HepG2 (cell line): ENCODE results near the gene GRB10. TPM values are rescaled to one million over a fixed set of nuclear protein-coding genes. Genes with fewer than 3 reads are reported as not detected.

Source experiments
- ATAC-seq: fragments of 200-7000 bp; cut with Tn5 transposase; 3 replicates; pipeline ENCODE4 v1.9.1; 2020; ENCODE audit warnings: mild to moderate bottlenecking, moderate library complexity
- BruUV-seq: library from RNA; stranded (reverse); fragments of 400-500 nt; replicated peaks from 2 replicates; lab custom pipeline; 2021; lab: Mats Ljungman, UMichigan
- CTCF ChIA-PET: fragments of 300-600 bp; formaldehyde crosslinking; extraction: SDS; loops from one replicate; lab custom pipeline; 2021; ENCODE audit warnings: low total read pairs, inconsistent platforms, low intra/inter-chr PET ratio; lab: Yijun Ruan, JAX
- POLR2A ChIA-PET: fragments of 350-600 bp; sonication (Branson Sonifier 250); formaldehyde crosslinking; loops from one replicate; lab custom pipeline; 2020; ENCODE audit warnings: antibody characterized with exemption, inconsistent platforms; lab: Yijun Ruan, JAX
- DNase-seq: peaks from one replicate; pipeline ENCODE4 v3.0.0-alpha.2; 2015; ENCODE audit warnings: low spot score
- FAIRE-seq: peaks from 3 replicates; lab custom pipeline; 2011; peaks lifted over from hg19 to GRCh38; lab: Jason Lieb, UNC
- H2AFZ ChIP-seq: one replicate; pipeline ENCODE4 v1.6.1; 2011; ENCODE audit warnings: low read length, inconsistent platforms
- H3K27ac ChIP-seq: fragments of 300-600 bp; 3 replicates; pipeline ENCODE4 v1.8.0; 2011; ENCODE audit warnings: mixed run types, mild to moderate bottlenecking, mixed read lengths, low read length, inconsistent platforms; ENCODE audit not compliant: insufficient read depth; ENCODE audit errors: extremely low read length
- H3K27me3 ChIP-seq, 2 experiments: fragments of 200-600 bp in 1 of 2; 2 replicates in 1 of 2; 3 replicates in 1 of 2; pipeline versions ENCODE4 v1.6.0 to v1.8.0; 2011; ENCODE audit warnings: low read length in 2 of 2, mild to moderate bottlenecking in 2 of 2, moderate library complexity in 2 of 2, inconsistent platforms in 1 of 2; ENCODE audit not compliant: insufficient read depth in 2 of 2, control insufficient read depth in 1 of 2
- H3K36me3 ChIP-seq, 2 experiments: fragments of 200-600 bp in 1 of 2; replicated peaks in 1 of 2; 2 replicates in 1 of 2; 3 replicates in 1 of 2; pipeline versions ENCODE4 v1.5.1 to v1.8.0; 2011; ENCODE audit warnings: low read length in 2 of 2, inconsistent platforms in 1 of 2; ENCODE audit not compliant: insufficient read depth in 2 of 2, control insufficient read depth in 1 of 2
- H3K4me1 ChIP-seq: 2 replicates; pipeline ENCODE4 v1.5.1; 2012; ENCODE audit warnings: low read length, inconsistent platforms; ENCODE audit not compliant: insufficient read depth
- H3K4me2 ChIP-seq: 2 replicates; pipeline ENCODE4 v1.6.0; 2011; ENCODE audit warnings: low read depth, low read length, inconsistent platforms
- H3K4me3 ChIP-seq, 3 experiments: fragments of 200-600 bp in 1 of 3; sonication (generic), shearing (Covaris generic) in 1 of 3; replicated peaks in 1 of 3; 2 replicates each; pipeline ENCODE4 v1.5.1; 2011 to 2016; ENCODE audit warnings: low read length in 3 of 3, inconsistent platforms in 2 of 3, low read depth in 2 of 3, mild to moderate bottlenecking in 2 of 3, control low read depth in 1 of 3, mixed read lengths in 1 of 3; ENCODE audit not compliant: insufficient read depth in 1 of 3
- H3K79me2 ChIP-seq: one replicate; pipeline ENCODE4 v1.6.1; 2011; ENCODE audit warnings: low read length, inconsistent platforms; ENCODE audit not compliant: insufficient read depth
- H3K9ac ChIP-seq: 2 replicates; pipeline ENCODE4 v1.6.0; 2011; ENCODE audit warnings: mild to moderate bottlenecking, low read depth, low read length, inconsistent platforms; ENCODE audit not compliant: insufficient read depth
- H3K9me3 ChIP-seq: 2 replicates; pipeline ENCODE4 v1.5.1; 2012; ENCODE audit warnings: mild to moderate bottlenecking, low read length
- H4K20me1 ChIP-seq: 2 replicates; pipeline ENCODE4 v1.6.0; 2011; ENCODE audit warnings: inconsistent platforms, mild to moderate bottlenecking, low read length, moderate library complexity; ENCODE audit not compliant: insufficient read depth
- EHMT2 ChIP-seq: fragments of 200-600 bp; sonication (generic); IDR thresholded peaks from 2 replicates; pipeline ENCODE4 v1.7.0; 2017; ENCODE audit warnings: antibody characterized with exemption, low read depth, low read length, borderline replicate concordance
- ELF3 ChIP-seq: IDR thresholded peaks from 2 replicates; pipeline ENCODE4 v1.6.1; 2016; ENCODE audit warnings: missing genetic modification reagents, missing compliant biosample characterization
- IRX3 ChIP-seq: sonication (generic); formaldehyde crosslinking; IDR thresholded peaks from 2 replicates; pipeline ENCODE4 v1.8.1; 2023; ENCODE audit warnings: mild to moderate bottlenecking, low read depth, missing genetic modification reagents, borderline replicate concordance
- MAF1 ChIP-seq: sonication (generic); formaldehyde crosslinking; IDR thresholded peaks from 2 replicates; pipeline ENCODE4 v1.5.0; 2020; ENCODE audit warnings: missing genetic modification reagents, borderline replicate concordance
- REPIN1 ChIP-seq: sonication (generic); formaldehyde crosslinking; IDR thresholded peaks from 2 replicates; pipeline ENCODE4 v1.8.0; 2022; ENCODE audit warnings: missing genetic modification reagents, low read depth, mild to moderate bottlenecking, borderline replicate concordance
- YEATS2 ChIP-seq: sonication (generic); formaldehyde crosslinking; IDR thresholded peaks from 2 replicates; pipeline ENCODE4 v1.4.0; 2020; ENCODE audit warnings: missing genetic modification reagents, borderline replicate concordance
- ZFX ChIP-seq: sonication (generic); formaldehyde crosslinking; IDR thresholded peaks from 2 replicates; pipeline ENCODE4 v1.4.0; 2020; ENCODE audit warnings: mild to moderate bottlenecking, low read depth, missing genetic modification reagents, moderate library complexity
- ZNF124 ChIP-seq: sonication (generic); formaldehyde crosslinking; IDR thresholded peaks from 2 replicates; pipeline ENCODE4 v1.4.0; 2020; ENCODE audit warnings: missing genetic modification reagents
- ZNF224 ChIP-seq: sonication (generic); formaldehyde crosslinking; IDR thresholded peaks from 2 replicates; pipeline ENCODE4 v1.5.0; 2020; ENCODE audit warnings: mild to moderate bottlenecking, missing genetic modification reagents
- ZNF33A ChIP-seq: sonication (generic); formaldehyde crosslinking; IDR thresholded peaks from 2 replicates; pipeline ENCODE4 v1.5.1; 2020; ENCODE audit warnings: missing genetic modification reagents, mild to moderate bottlenecking, moderate library complexity, borderline replicate concordance
- ZNF674 ChIP-seq: sonication (generic); formaldehyde crosslinking; IDR thresholded peaks from 2 replicates; pipeline ENCODE4 v1.5.0; 2020; ENCODE audit warnings: low read depth, mild to moderate bottlenecking, missing genetic modification reagents
- WGBS: methylation state at CpG from one replicate; pipeline ENCODE4 v1.1.6; 2017; ENCODE audit warnings: low lambda C conversion rate; 5-methylcytosine and 5-hydroxymethylcytosine counted together
- in situ Hi-C: cut with HindIII; loops from 2 replicates; pipeline ENCODE4 v1.10.0; 2017; ENCODE audit warnings: low pct_unique_long_range_greater_than_20kb; ENCODE audit not compliant: extremely low pct_ligation_motif_present
- intact Hi-C: fragments of 100-400 bp; cut with micrococcal nuclease; formaldehyde crosslinking; loops from one replicate; pipeline ENCODE4 v1.10.0; 2022; ENCODE audit not compliant: unreplicated experiment
- polyA plus RNA-seq, 8 experiments: library from polyadenylated mRNA; depleted of rRNA in 3 of 8; stranded (reverse) in 7 of 8; unstranded in 1 of 8; fragments of >200 nt; fragmentation: Illumina TruSeq in 4 of 8; extraction: Trizol in 4 of 8; gene quantifications; 2 replicates each; pipeline versions ENCODE4 v1.2.1 to v1.2.3, GENCODE V29; 2011 to 2016; ENCODE audit warnings: low read depth in 4 of 8, missing spikeins in 1 of 8, mixed read lengths in 1 of 8; ENCODE audit not compliant: insufficient read depth in 1 of 8
- total RNA-seq, 5 experiments: library from RNA; depleted of rRNA; stranded (reverse); fragments of >200 nt; fragmentation: Illumina TruSeq; extraction: Trizol; gene quantifications; 2 replicates each; pipeline ENCODE4 v1.2.3, GENCODE V29; 2016; ENCODE audit warnings: low read depth in 1 of 5
- TF ChIP-seq, protein P1 (sequence below): sonication (generic); formaldehyde crosslinking; IDR thresholded peaks from 2 replicates; pipeline ENCODE4 v1.9.0; 2021; ENCODE audit warnings: mild to moderate bottlenecking, missing genetic modification reagents

Gene GRB10
- total and polyA plus RNA-seq, 2 of the 13 experiments (the other 11 are each of a cell fraction or from before 2014, with no cell fraction given): 4.0 to 6.8 TPM

DNA sequence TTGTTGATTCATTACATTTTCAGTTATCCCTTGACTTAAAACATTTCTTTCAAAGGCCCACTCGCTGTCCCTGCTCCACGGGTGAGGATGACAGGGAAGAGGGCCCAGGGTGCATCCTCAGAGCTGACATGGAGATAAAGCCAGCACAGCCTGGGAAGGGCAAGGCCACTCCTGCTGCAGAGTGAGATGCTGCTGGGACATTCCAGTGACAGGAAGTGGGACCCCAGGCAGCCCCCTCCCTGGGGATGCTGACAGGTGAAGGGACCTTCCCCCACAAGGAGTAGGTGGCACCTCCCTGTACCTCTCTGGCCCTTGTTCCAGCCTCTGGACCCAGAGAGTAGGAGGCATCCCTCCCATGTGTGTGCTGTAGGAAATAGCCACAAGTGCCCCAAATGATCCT, 119.7 kb downstream of the GRB10 start:
- no peak overlapping the region for H3K9ac ChIP-seq
- no peak overlapping the region for H3K4me2 ChIP-seq
- ChIA-PET POLR2A (no interaction called here), CTCF (no interaction called here)
- H3K4me1 ChIP-seq: no peaks in the 10 kb centered on the region
- FAIRE-seq (no peak), ATAC-seq (no peak), DNase-seq (no peak)
- 83% methylated on average over 2 of the region's 2 CpGs for WGBS
- no peak overlapping the region for H3K27ac ChIP-seq
- H3K79me2 ChIP-seq: no peaks in the 10 kb centered on the region
- H3K27me3 ChIP-seq: no peaks in the 10 kb centered on the region
- intact Hi-C loops: no loop called here
- H4K20me1 ChIP-seq: no peaks in the 10 kb centered on the region
- in situ Hi-C loops: loop anchor here (10.0 kb wide), 1 partner anchor 458 kb away; no protein-coding TSS in a partner anchor
- H3K4me3 ChIP-seq: no peak overlapping the region
- H3K9me3 ChIP-seq: no peaks in the 10 kb centered on the region
- H2AFZ ChIP-seq: no peak overlapping the region
- BruUV-seq: no TSS peak
- H3K36me3 ChIP-seq: peaks cover 0 to 3% of the 10 kb centered on the region in 2 experiments; a peak in 1 of 5 replicates
- no peak for TF ChIP-seq YEATS2

DNA sequence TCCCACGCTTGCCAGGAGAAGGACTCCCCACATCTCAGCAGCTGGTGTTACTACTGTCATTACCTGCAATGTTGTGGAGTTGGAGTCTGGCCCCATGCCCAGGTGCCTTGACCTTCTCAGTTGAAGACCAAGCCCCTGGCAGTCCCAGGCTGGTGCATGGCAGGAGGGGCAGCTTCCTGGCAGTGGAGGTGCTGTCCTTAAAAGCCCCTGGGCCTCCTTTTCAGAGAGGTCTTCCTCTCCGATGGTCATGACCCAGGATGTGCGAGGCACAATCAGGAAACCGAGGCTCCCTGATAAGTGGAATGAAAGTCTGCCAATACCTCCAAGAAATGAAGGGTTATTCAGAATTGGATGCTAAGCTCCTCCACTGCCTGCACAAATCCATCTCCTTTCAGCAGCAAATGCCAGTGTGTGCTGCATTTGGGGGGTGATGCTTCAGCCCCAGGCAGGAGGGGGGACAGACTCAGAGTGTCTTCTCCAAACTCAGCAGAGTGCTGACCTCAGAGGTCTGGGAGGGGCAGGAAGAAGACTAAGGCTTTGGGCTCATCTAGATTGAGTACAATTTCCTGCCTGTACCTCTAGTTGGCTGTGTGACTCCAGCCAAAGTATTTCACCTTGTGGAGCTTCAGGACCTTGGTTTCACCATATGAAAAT, 120.5 kb downstream of the GRB10 start:
- in situ Hi-C loops (loop anchor here (10.0 kb wide), 1 partner anchor 457 kb away; no protein-coding TSS in a partner anchor), intact Hi-C loops (no loop called here)
- Histone ChIP-seq H3K36me3 (peaks cover 0 to 3% of the 10 kb centered on the region in 2 experiments; a peak in 1 of 5 replicates), H3K27me3 (no peaks in the 10 kb centered on the region), H3K27ac (no peak overlapping the region), H2AFZ (no peak overlapping the region), H4K20me1 (no peaks in the 10 kb centered on the region), H3K9ac (no peak overlapping the region), H3K4me2 (no peak overlapping the region), H3K4me3 (no peak overlapping the region), H3K79me2 (no peaks in the 10 kb centered on the region), H3K9me3 (no peaks in the 10 kb centered on the region), H3K4me1 (no peaks in the 10 kb centered on the region)
- DNase-seq: no peak
- WGBS: 79% methylated on average over 2 of the region's 4 CpGs
- ChIA-PET POLR2A (no interaction called here), CTCF (no interaction called here)
- no peak for ATAC-seq
- FAIRE-seq: no peak
- no TSS peak for BruUV-seq
- TF ChIP-seq ELF3 (CRISPR knock-in tag) (no peak), ZNF224 (CRISPR knock-in tag) (no peak), ZNF33A (CRISPR knock-in tag) (no peak), EHMT2 (no peak), IRX3 (no peak), ZFX (no peak), ZNF674 (CRISPR knock-in tag) (no peak), MAF1 (no peak), REPIN1 (CRISPR knock-in tag) (no peak), ZNF124 (CRISPR knock-in tag) (no peak)
- TF ChIP-seq, protein P1, sequence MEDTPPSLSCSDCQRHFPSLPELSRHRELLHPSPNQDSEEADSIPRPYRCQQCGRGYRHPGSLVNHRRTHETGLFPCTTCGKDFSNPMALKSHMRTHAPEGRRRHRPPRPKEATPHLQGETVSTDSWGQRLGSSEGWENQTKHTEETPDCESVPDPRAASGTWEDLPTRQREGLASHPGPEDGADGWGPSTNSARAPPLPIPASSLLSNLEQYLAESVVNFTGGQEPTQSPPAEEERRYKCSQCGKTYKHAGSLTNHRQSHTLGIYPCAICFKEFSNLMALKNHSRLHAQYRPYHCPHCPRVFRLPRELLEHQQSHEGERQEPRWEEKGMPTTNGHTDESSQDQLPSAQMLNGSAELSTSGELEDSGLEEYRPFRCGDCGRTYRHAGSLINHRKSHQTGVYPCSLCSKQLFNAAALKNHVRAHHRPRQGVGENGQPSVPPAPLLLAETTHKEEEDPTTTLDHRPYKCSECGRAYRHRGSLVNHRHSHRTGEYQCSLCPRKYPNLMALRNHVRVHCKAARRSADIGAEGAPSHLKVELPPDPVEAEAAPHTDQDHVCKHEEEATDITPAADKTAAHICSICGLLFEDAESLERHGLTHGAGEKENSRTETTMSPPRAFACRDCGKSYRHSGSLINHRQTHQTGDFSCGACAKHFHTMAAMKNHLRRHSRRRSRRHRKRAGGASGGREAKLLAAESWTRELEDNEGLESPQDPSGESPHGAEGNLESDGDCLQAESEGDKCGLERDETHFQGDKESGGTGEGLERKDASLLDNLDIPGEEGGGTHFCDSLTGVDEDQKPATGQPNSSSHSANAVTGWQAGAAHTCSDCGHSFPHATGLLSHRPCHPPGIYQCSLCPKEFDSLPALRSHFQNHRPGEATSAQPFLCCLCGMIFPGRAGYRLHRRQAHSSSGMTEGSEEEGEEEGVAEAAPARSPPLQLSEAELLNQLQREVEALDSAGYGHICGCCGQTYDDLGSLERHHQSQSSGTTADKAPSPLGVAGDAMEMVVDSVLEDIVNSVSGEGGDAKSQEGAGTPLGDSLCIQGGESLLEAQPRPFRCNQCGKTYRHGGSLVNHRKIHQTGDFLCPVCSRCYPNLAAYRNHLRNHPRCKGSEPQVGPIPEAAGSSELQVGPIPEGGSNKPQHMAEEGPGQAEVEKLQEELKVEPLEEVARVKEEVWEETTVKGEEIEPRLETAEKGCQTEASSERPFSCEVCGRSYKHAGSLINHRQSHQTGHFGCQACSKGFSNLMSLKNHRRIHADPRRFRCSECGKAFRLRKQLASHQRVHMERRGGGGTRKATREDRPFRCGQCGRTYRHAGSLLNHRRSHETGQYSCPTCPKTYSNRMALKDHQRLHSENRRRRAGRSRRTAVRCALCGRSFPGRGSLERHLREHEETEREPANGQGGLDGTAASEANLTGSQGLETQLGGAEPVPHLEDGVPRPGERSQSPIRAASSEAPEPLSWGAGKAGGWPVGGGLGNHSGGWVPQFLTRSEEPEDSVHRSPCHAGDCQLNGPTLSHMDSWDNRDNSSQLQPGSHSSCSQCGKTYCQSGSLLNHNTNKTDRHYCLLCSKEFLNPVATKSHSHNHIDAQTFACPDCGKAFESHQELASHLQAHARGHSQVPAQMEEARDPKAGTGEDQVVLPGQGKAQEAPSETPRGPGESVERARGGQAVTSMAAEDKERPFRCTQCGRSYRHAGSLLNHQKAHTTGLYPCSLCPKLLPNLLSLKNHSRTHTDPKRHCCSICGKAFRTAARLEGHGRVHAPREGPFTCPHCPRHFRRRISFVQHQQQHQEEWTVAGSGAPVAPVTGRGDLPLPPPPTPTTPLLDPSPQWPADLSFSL: no peak
